MCF 10A (cell line): ENCODE measurements around the gene NCK2. TPM values are rescaled to one million over a fixed set of nuclear protein-coding genes. Genes with fewer than 3 reads are reported as not detected.

Experiments
- BruUV-seq: library from RNA; stranded (reverse); fragments of 400-500 nt; replicated peaks from 2 replicates; lab custom pipeline; 2021; lab: Mats Ljungman, UMichigan
- CTCF ChIA-PET: fragments of 300-600 bp; sonication (Branson Sonifier 250); formaldehyde crosslinking; extraction: SDS; loops from one replicate; lab custom pipeline; 2021; ENCODE audit warnings: antibody characterized with exemption, inconsistent platforms; lab: Yijun Ruan, JAX
- POLR2A ChIA-PET: fragments of 300-600, 350-650 bp; sonication (Branson Sonifier 250); formaldehyde crosslinking; extraction: SDS; loops from one replicate; lab custom pipeline; 2020; ENCODE audit warnings: antibody characterized with exemption, inconsistent platforms; lab: Yijun Ruan, JAX
- DNase-seq: peaks from one replicate; pipeline ENCODE4 v3.0.0-alpha.2; 2018; ENCODE audit not compliant: unreplicated experiment
- H3K27ac Mint-ChIP-seq: one replicate; pipeline ENCODE4 v1.8.0; 2022; ENCODE audit warnings: mild to moderate bottlenecking, low read depth, mixed read lengths; ENCODE audit not compliant: unreplicated experiment
- H3K27me3 Mint-ChIP-seq: one replicate; pipeline ENCODE4 v1.8.0; 2022; ENCODE audit warnings: mixed read lengths; ENCODE audit not compliant: insufficient read depth, unreplicated experiment
- H3K36me3 Mint-ChIP-seq: one replicate; pipeline ENCODE4 v1.8.0; 2022; ENCODE audit warnings: mild to moderate bottlenecking, moderate library complexity, mixed read lengths; ENCODE audit not compliant: insufficient read depth, unreplicated experiment
- H3K4me1 Mint-ChIP-seq: one replicate; pipeline ENCODE4 v1.8.0; 2022; ENCODE audit warnings: mixed read lengths; ENCODE audit not compliant: insufficient read depth, unreplicated experiment
- H3K4me3 Mint-ChIP-seq: one replicate; pipeline ENCODE4 v1.8.0; 2022; ENCODE audit warnings: mild to moderate bottlenecking, moderate library complexity, mixed read lengths; ENCODE audit not compliant: unreplicated experiment
- H3K9me3 Mint-ChIP-seq: one replicate; pipeline ENCODE4 v1.8.0; 2022; ENCODE audit warnings: mixed read lengths; ENCODE audit not compliant: unreplicated experiment
- CTCF ChIP-seq: fragments of 200-600 bp; IDR thresholded peaks from one replicate; pipeline ENCODE4 v1.8.0; 2022; ENCODE audit warnings: antibody characterized with exemption, mild to moderate bottlenecking; ENCODE audit not compliant: unreplicated experiment
- intact Hi-C: fragments of 100-400 bp; cut with micrococcal nuclease; formaldehyde crosslinking; loops from 2 replicates; pipeline ENCODE4 v1.14.1; 2022
- total RNA-seq: library from RNA; stranded (reverse); gene quantifications from 2 replicates; pipeline ENCODE4 v1.2.3, GENCODE V29; 2022

Gene NCK2
- total RNA-seq, 1 experiment from 2014 or later: 36.5 TPM

- ChIA-PET CTCF (no interaction called here), POLR2A (no interaction called here)
- no peaks in the 10 kb centered on the region for H3K9me3 Mint-ChIP-seq
- H3K27ac Mint-ChIP-seq: no peak overlapping the region
- intact Hi-C loops: no loop called here
- H3K4me3 Mint-ChIP-seq: no peak overlapping the region
- no peak for DNase-seq
- no peak for TF ChIP-seq CTCF
- no peaks in the 10 kb centered on the region for H3K36me3 Mint-ChIP-seq
- BruUV-seq: no TSS peak
- H3K4me1 Mint-ChIP-seq: peaks cover 13% of the 10 kb centered on the region
- no peaks in the 10 kb centered on the region for H3K27me3 Mint-ChIP-seq
Measured at GRCh38 chr2:105784589-105784988, 39.9 kb downstream of the NCK2 start.

- Mint-ChIP-seq H3K27ac (no peak overlapping the region), H3K36me3 (no peaks in the 10 kb centered on the region), H3K27me3 (no peaks in the 10 kb centered on the region), H3K4me3 (no peak overlapping the region), H3K4me1 (peaks cover 13% of the 10 kb centered on the region), H3K9me3 (no peaks in the 10 kb centered on the region)
- POLR2A ChIA-PET: no interaction called here
- CTCF ChIA-PET: interaction anchor here (0.9 kb wide), 1 partner anchor 8 kb away, joined by 6 read pairs; no protein-coding TSS in a partner anchor
- TF ChIP-seq CTCF: no peak
- intact Hi-C loops: no loop called here
- DNase-seq: no peak
- no TSS peak for BruUV-seq
Measured at GRCh38 chr2:105785095-105785847, 40.6 kb downstream of the NCK2 start.

- no peak overlapping the region for H3K27ac Mint-ChIP-seq
- H3K4me3 Mint-ChIP-seq: no peak overlapping the region
- H3K9me3 Mint-ChIP-seq: no peaks in the 10 kb centered on the region
- intact Hi-C loops: no loop called here
- TF ChIP-seq CTCF: no peak
- no TSS peak for BruUV-seq
- H3K4me1 Mint-ChIP-seq: peaks cover 14% of the 10 kb centered on the region
- no peaks in the 10 kb centered on the region for H3K36me3 Mint-ChIP-seq
- no peak for DNase-seq
- no peaks in the 10 kb centered on the region for H3K27me3 Mint-ChIP-seq
- ChIA-PET CTCF (interaction anchor here (0.9 kb wide), 1 partner anchor 9 kb away, joined by 6 read pairs; no protein-coding TSS in a partner anchor), POLR2A (no interaction called here)
Measured at GRCh38 chr2:105786231-105787230, 41.8 kb downstream of the NCK2 start.
